Measurements from ENCODE around the gene RNF157. TPM values are rescaled to one million over a fixed set of nuclear protein-coding genes. Genes with fewer than 3 reads are reported as not detected.

The RNF157 gene
- total and polyA plus RNA-seq, 10 of the 15 experiments (the other 5 are each of a cell fraction or from before 2014, with no cell fraction given), result 1.4 to 15.9 (median 9.6) TPM

DNA sequence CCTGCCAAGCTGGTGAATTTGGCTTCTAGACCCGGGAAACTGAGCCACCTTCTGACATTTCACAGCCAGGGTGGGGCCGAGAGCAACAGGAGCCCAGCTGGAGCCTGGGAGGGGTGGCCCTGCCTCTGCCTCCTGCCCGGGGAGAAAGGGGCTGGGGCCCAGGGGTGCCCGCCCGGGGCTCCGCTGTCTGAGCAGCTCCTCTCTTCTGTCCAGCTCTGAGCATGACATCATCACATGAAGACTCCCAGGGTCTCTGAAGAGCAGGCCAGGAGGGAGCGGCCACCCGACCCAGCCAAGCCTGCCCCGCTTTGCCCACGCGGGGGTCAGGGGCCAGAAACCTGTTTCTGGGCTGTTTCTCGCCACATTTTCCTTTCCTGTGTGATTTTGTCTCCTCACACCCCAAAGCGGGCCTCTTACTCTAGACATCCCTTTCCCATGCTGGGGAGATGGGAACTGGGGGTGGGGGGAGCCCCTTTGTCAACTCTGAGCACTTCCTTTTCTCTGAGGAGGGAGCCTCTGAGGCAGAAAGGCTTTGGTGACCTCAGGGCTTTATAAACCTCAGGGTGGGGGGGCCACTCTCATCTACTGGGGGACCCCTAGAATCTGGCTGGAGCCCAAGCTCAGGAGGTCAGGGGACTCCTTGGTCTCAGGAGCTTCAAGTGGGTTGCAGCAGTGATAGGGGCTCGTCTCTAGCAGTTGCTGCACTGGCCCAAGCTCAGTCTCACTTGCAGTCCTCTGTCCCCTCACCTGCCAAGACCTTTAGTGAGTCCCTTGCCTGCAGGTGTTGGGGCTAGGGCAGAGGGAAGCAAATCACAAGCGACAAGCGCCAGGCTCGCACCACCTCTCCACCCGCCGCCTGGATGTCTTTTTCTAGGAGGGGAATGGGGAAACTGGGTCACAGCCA, 32.5 kb upstream of the RNF157 start (continued):
- TF ChIP-seq, protein P1, sequence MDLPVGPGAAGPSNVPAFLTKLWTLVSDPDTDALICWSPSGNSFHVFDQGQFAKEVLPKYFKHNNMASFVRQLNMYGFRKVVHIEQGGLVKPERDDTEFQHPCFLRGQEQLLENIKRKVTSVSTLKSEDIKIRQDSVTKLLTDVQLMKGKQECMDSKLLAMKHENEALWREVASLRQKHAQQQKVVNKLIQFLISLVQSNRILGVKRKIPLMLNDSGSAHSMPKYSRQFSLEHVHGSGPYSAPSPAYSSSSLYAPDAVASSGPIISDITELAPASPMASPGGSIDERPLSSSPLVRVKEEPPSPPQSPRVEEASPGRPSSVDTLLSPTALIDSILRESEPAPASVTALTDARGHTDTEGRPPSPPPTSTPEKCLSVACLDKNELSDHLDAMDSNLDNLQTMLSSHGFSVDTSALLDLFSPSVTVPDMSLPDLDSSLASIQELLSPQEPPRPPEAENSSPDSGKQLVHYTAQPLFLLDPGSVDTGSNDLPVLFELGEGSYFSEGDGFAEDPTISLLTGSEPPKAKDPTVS (IDR thresholded peaks at IDR 0.05; ENCODE audit: low read depth, low read length), result no peak
- TF ChIP-seq TCF3 (IDR thresholded peaks at IDR 0.05; ENCODE audit: borderline replicate concordance, insufficient read depth, low read depth, low read length), result peak; percentile 11; the same call in 1 of the 2 replicates
- TF ChIP-seq, protein P2, sequence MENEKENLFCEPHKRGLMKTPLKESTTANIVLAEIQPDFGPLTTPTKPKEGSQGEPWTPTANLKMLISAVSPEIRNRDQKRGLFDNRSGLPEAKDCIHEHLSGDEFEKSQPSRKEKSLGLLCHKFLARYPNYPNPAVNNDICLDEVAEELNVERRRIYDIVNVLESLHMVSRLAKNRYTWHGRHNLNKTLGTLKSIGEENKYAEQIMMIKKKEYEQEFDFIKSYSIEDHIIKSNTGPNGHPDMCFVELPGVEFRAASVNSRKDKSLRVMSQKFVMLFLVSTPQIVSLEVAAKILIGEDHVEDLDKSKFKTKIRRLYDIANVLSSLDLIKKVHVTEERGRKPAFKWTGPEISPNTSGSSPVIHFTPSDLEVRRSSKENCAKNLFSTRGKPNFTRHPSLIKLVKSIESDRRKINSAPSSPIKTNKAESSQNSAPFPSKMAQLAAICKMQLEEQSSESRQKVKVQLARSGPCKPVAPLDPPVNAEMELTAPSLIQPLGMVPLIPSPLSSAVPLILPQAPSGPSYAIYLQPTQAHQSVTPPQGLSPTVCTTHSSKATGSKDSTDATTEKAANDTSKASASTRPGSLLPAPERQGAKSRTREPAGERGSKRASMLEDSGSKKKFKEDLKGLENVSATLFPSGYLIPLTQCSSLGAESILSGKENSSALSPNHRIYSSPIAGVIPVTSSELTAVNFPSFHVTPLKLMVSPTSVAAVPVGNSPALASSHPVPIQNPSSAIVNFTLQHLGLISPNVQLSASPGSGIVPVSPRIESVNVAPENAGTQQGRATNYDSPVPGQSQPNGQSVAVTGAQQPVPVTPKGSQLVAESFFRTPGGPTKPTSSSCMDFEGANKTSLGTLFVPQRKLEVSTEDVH (IDR thresholded peaks at IDR 0.05; ENCODE audit: low read depth, partially characterized antibody), result no peak
- TF ChIP-seq, protein P3, sequence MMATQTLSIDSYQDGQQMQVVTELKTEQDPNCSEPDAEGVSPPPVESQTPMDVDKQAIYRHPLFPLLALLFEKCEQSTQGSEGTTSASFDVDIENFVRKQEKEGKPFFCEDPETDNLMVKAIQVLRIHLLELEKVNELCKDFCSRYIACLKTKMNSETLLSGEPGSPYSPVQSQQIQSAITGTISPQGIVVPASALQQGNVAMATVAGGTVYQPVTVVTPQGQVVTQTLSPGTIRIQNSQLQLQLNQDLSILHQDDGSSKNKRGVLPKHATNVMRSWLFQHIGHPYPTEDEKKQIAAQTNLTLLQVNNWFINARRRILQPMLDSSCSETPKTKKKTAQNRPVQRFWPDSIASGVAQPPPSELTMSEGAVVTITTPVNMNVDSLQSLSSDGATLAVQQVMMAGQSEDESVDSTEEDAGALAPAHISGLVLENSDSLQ (IDR thresholded peaks at IDR 0.05), result no peak

All from GM12878 (cell line).